OCI-LY3 (cell line): ENCODE data around the gene LRFN5.

ENCODE experiments used
- H2AFZ ChIP-seq: fragments of 200-600, 300-600 bp; shearing (Covaris generic); 2 replicates; pipeline ENCODE4 v1.6.0; 2014; ENCODE audit warnings: antibody characterized with exemption, low read depth, low read length
- H3K27ac ChIP-seq: fragments of 200-600, 300-600 bp; sonication (generic); 2 replicates; pipeline ENCODE4 v1.5.1; 2014; ENCODE audit warnings: mild to moderate bottlenecking, low read length, moderate library complexity, mixed read lengths
- H3K27me3 ChIP-seq: fragments of 200-600, 300-600 bp; sonication (generic); 2 replicates; pipeline ENCODE4 v1.6.1; 2014; ENCODE audit warnings: low read depth, low read length, mixed read lengths
- H3K36me3 ChIP-seq: fragments of 200-600, 300-600 bp; sonication (generic); replicated peaks from 2 replicates; pipeline ENCODE3; 2014; ENCODE audit warnings: low read depth, low read length, mixed read lengths
- H3K4me1 ChIP-seq: fragments of 300-600, 200-600 bp; sonication (generic); 2 replicates; pipeline ENCODE4 v1.6.1; 2014; ENCODE audit warnings: low read length, mixed read lengths
- H3K4me2 ChIP-seq: fragments of 200-600, 300-600 bp; sonication (generic); 2 replicates; pipeline ENCODE4 v1.6.1; 2014; ENCODE audit warnings: low read length, mixed read lengths
- H3K4me3 ChIP-seq: fragments of 300-600, 200-600 bp; sonication (generic); 2 replicates; pipeline ENCODE4 v1.5.1; 2014; ENCODE audit warnings: antibody characterized with exemption, mild to moderate bottlenecking, low read length, moderate library complexity
- H3K79me2 ChIP-seq: fragments of 300-600, 200-600 bp; shearing (Covaris generic); 2 replicates; pipeline ENCODE4 v1.6.1; 2014; ENCODE audit warnings: mild to moderate bottlenecking, low read length, mixed read lengths
- H3K9ac ChIP-seq: fragments of 300-600, 200-600 bp; shearing (Covaris generic); 2 replicates; pipeline ENCODE4 v1.6.0; 2014; ENCODE audit warnings: mild to moderate bottlenecking, low read length, moderate library complexity
- H3K9me3 ChIP-seq: fragments of 200-600, 300-600 bp; shearing (Covaris generic); 2 replicates; pipeline ENCODE4 v1.6.1; 2014; ENCODE audit warnings: low read length, mixed read lengths; ENCODE audit not compliant: insufficient read depth
- H4K20me1 ChIP-seq: fragments of 200-600, 300-600 bp; sonication (generic); 2 replicates; pipeline ENCODE4 v1.6.1; 2016; ENCODE audit warnings: low read length, mixed read lengths; ENCODE audit not compliant: insufficient read depth
- EZH2phosphoT487 ChIP-seq: fragments of 200-600 bp; shearing (Covaris generic); IDR thresholded peaks from 2 replicates; pipeline ENCODE4 v1.6.1; 2018; ENCODE audit warnings: antibody characterized with exemption, mixed run types, low read depth
- TF ChIP-seq, protein P1 (sequence below): fragments of 200-600, 300-600 bp; sonication (generic); IDR thresholded peaks from 2 replicates; pipeline ENCODE4 v1.5.1; 2014; ENCODE audit warnings: antibody characterized with exemption, low read length, low read depth

The LRFN5 gene

DNA sequence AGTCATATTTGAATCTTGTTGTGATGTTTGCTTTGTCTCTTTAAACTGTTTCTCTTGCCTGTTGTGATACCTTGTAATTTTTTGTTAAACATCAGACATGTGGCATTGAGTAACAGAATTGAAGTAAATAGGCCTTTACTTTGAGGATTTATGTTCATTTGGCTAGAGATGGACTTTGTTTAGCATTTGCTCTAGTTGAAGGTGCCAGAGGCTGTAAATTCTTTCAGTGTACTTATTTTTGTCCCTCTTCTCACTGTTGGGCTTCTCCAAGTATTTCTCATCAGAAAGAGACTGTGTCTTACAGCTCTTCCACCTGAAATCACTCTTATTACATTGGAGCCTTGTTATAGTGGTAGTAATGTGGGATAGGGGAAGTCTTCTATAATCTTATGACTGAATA is 175.8 kb downstream of the LRFN5 start:
- no peak for TF ChIP-seq EZH2phosphoT487
- TF ChIP-seq, protein P1, sequence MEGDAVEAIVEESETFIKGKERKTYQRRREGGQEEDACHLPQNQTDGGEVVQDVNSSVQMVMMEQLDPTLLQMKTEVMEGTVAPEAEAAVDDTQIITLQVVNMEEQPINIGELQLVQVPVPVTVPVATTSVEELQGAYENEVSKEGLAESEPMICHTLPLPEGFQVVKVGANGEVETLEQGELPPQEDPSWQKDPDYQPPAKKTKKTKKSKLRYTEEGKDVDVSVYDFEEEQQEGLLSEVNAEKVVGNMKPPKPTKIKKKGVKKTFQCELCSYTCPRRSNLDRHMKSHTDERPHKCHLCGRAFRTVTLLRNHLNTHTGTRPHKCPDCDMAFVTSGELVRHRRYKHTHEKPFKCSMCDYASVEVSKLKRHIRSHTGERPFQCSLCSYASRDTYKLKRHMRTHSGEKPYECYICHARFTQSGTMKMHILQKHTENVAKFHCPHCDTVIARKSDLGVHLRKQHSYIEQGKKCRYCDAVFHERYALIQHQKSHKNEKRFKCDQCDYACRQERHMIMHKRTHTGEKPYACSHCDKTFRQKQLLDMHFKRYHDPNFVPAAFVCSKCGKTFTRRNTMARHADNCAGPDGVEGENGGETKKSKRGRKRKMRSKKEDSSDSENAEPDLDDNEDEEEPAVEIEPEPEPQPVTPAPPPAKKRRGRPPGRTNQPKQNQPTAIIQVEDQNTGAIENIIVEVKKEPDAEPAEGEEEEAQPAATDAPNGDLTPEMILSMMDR = no peak
- H2AFZ ChIP-seq = peak overlapping the region; percentile 90; the same call in 1 of the 2 replicates
- H3K36me3 ChIP-seq = no peaks in the 10 kb centered on the region
- H3K9ac ChIP-seq = no peak overlapping the region
- H3K4me2 ChIP-seq = no peak overlapping the region
- H3K79me2 ChIP-seq = no peaks in the 10 kb centered on the region
- H4K20me1 ChIP-seq = no peaks in the 10 kb centered on the region
- H3K27ac ChIP-seq = no peak overlapping the region
- H3K4me3 ChIP-seq = no peak overlapping the region
- no peaks in the 10 kb centered on the region for H3K27me3 ChIP-seq
- H3K4me1 ChIP-seq = peaks cover 5% of the 10 kb centered on the region; the same call in 1 of the 2 replicates
- H3K9me3 ChIP-seq = no peaks in the 10 kb centered on the region

DNA sequence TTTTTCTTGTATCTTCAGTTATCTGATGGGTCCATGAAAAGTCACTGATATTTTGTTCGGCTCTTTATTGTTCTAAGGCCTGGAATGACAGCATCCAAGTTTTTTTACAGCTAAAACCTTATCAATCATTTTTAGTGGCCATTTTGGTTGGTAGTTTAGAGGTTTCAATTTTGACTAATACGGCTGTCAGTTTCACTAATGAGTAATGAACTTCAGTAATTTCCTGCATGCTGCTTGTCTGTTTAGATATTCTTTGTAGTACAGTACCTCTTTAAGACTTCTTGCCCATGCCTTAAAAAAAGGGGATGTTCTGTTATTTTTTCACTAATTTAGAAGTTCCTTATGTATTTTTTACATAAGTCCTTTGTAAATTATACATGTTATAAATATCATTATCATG is 176.7 kb downstream of the LRFN5 start:
- TF ChIP-seq, protein P1 = no peak
- TF ChIP-seq EZH2phosphoT487 = no peak
- Histone ChIP-seq H3K79me2 (no peaks in the 10 kb centered on the region), H3K4me2 (peak overlapping the region; percentile 32), H2AFZ (peak overlapping the region; percentile 90), H3K36me3 (no peaks in the 10 kb centered on the region), H4K20me1 (no peaks in the 10 kb centered on the region), H3K4me1 (peaks cover 5% of the 10 kb centered on the region; the same call in 1 of the 2 replicates), H3K27ac (no peak overlapping the region), H3K4me3 (peak overlapping the region; percentile 18; the same call in 1 of the 2 replicates), H3K9ac (no peak overlapping the region), H3K27me3 (no peaks in the 10 kb centered on the region), H3K9me3 (no peaks in the 10 kb centered on the region)

- Histone ChIP-seq H3K9ac (no peak overlapping the region), H3K9me3 (no peaks in the 10 kb centered on the region), H3K4me1 (peaks cover 5% of the 10 kb centered on the region; the same call in 1 of the 2 replicates), H3K36me3 (no peaks in the 10 kb centered on the region), H3K4me3 (no peak overlapping the region), H3K27ac (no peak overlapping the region), H4K20me1 (no peaks in the 10 kb centered on the region), H3K4me2 (no peak overlapping the region), H2AFZ (no peak overlapping the region), H3K79me2 (no peaks in the 10 kb centered on the region), H3K27me3 (no peaks in the 10 kb centered on the region)
- no peak for TF ChIP-seq EZH2phosphoT487
- TF ChIP-seq, protein P1 = peak; percentile 39
These were observed 179.0 kb downstream of the LRFN5 start for GRCh38 chr14:41785696-41786095.

DNA sequence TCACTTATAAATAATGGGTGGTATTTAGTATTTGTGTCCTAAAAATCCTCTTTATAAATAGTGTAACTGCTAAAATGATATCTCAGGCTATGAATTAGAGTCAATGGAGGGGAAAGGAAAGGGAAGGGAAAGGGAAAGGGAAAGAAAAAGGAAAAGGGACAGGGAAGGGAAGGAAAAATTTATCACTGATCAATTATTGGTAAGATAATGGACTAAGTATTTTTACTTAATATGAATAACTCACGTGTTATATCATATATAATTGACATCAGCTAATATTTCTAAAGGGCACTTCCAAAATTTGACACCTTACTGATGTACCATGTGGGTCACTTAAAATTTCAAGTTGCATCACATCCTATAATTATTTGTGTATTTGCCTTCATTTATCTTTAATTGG is 193.1 kb downstream of the LRFN5 start:
- Histone ChIP-seq H3K27ac (no peak overlapping the region), H3K9ac (no peak overlapping the region), H3K4me2 (no peak overlapping the region), H3K9me3 (no peaks in the 10 kb centered on the region), H4K20me1 (no peaks in the 10 kb centered on the region), H3K4me3 (no peak overlapping the region), H3K4me1 (peaks cover 3% of the 10 kb centered on the region; the same call in 1 of the 2 replicates), H3K27me3 (no peaks in the 10 kb centered on the region), H3K36me3 (no peaks in the 10 kb centered on the region), H3K79me2 (no peaks in the 10 kb centered on the region), H2AFZ (no peak overlapping the region)
- TF ChIP-seq EZH2phosphoT487 = no peak
- TF ChIP-seq, protein P1 = no peak
